Immature natural killer cell (primary cell): Measurements from ENCODE around the gene RTKN. TPM values are rescaled to one million over a fixed set of nuclear protein-coding genes. Genes with fewer than 3 reads are reported as not detected.
"Not testable (repeated sequence)": the region's sequence is repeated elsewhere in the genome, so short reads cannot be mapped to it uniquely, and the experiment has no call there.

Source experiments
- DNase-seq, 3 donors: peaks; one replicate each; pipeline ENCODE4 v3.0.0; 2022; ENCODE audit warnings: mixed read lengths in 1 of 3
- H3K27ac Mint-ChIP-seq, 6 donors: one replicate each; pipeline ENCODE4 v1.8.0; 2020; ENCODE audit warnings: mixed read lengths in 6 of 6, mild to moderate bottlenecking in 5 of 6, inconsistent platforms in 4 of 6, moderate library complexity in 3 of 6
- H3K27me3 Mint-ChIP-seq, 3 donors: one replicate each; pipeline ENCODE4 v1.8.0; 2020 to 2021; ENCODE audit warnings: low read depth in 3 of 3, mild to moderate bottlenecking in 3 of 3, mixed read lengths in 3 of 3, moderate library complexity in 3 of 3, inconsistent platforms in 1 of 3
- H3K36me3 Mint-ChIP-seq, 3 donors: one replicate each; pipeline ENCODE4 v1.8.0; 2020; ENCODE audit warnings: mixed read lengths in 3 of 3, inconsistent platforms in 2 of 3, mild to moderate bottlenecking in 2 of 3
- H3K4me1 Mint-ChIP-seq, 2 donors: one replicate each; pipeline ENCODE4 v1.8.0; 2020; ENCODE audit warnings: inconsistent platforms in 2 of 2, mild to moderate bottlenecking in 2 of 2, mixed read lengths in 2 of 2, moderate library complexity in 1 of 2
- H3K4me3 Mint-ChIP-seq, 5 donors: one replicate each; pipeline ENCODE4 v1.8.0; 2020; ENCODE audit warnings: mild to moderate bottlenecking in 5 of 5, mixed read lengths in 5 of 5, inconsistent platforms in 3 of 5, moderate library complexity in 3 of 5
- H3K9me3 Mint-ChIP-seq, 6 donors: one replicate each; pipeline ENCODE4 v1.8.0; 2020; ENCODE audit warnings: mild to moderate bottlenecking in 6 of 6, mixed read lengths in 6 of 6, inconsistent platforms in 4 of 6, moderate library complexity in 3 of 6
- polyA plus RNA-seq, 3 donors: library from polyadenylated mRNA; unstranded; fragments of 300-500 nt; fragmentation: Illumina TruSeq; gene quantifications; one replicate each; pipeline ENCODE4 v1.2.3, GENCODE V29; 2021

The RTKN gene
- polyA plus RNA-seq, 3 donors from 2014 or later: 5.8 to 10.8 (median 8.4) TPM

DNA sequence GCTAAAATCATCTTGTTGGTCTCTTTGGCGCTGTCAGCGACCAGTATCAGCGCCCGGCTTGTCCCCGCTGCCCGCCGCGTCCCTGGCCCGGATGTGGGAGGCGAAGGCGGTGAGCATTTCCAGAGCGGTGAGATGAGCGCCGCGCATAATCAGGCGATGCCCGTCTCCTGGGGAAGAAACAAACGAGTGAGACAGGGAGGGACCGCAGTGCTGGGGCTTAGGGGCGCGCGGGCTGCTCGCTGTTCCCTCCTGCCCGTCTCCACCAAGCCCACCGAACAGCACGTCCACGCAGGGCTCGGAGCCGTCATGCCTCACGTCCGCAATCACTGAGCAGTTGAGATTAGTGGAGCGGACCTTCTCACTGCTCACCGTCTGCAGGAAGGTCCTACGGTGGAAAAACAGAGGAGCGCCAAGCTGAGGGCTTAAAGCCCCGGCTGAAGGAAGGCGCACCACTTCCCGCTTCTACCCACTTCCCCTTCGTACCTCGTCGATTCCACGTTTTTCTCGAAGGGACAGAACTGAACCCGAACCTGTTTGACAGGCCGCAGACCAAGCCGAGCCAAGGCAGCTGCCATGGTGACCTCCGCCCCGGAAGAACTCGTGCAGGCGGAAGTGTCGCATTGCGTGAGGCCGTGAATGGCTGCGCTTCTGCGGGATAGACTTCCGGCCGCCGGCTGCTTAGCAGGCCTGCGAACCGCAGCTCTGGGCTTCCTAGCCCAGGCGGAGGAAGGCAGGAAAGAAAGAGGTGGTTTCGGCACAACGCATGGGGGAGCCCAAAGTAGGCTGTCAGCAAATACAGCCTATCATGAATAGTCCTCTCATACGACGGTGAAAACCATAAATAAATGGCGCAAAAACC is 30.6 kb upstream of the RTKN start, which contains the start of gene MRPL53:
Gene MRPL53 (minus strand): TSS at position 595 of the 859 bp plus-strand sequence. CDS start 20 bp downstream, at position 575.
- Mint-ChIP-seq H3K9me3 (no peaks in the 10 kb centered on the region), H3K4me1 (peaks cover 27 to 28% of the 10 kb centered on the region in 2 donors)

DNA sequence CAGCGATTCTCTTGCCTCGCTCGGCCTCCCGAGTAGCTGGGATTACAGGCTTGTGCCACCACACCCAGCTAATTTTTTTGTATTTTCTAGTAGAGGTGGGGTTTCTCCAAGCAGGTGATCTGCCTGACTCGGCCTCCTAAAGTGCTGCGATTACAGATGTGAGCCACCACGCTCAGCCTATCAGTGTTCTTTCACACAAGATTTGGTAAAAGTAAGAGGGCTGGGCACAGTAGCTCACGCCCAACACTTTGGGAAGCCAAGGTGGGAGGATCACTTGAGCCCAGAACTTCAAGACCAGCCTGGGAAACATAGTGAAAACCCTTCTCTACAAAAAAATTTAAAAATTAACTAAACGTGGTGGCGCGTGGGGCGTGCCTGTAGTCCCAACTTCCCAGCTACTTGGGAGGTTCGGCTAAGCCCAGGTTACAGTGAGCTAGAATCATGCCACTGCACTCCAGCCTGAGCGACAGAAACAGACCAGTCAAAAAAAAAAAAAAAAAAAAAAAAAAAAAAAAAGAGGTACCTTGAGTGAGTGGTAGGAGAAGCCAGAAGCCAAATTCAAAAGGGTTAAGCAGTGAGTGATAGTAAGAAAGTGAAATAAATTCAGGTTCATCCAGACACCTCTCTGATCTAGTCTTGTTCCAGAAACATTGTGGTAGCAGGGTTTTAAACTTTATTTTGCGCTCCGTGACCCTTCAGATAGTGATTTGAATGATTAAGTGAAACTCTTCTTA is 29.8 kb upstream of the RTKN start:
- Mint-ChIP-seq H3K4me1 (peaks cover 27 to 28% of the 10 kb centered on the region in 2 donors), H3K9me3 (no peaks in the 10 kb centered on the region), H3K36me3 (peaks cover 3 to 10% (median 8%) of the 10 kb centered on the region in 3 donors), H3K27ac (peak overlapping the region; percentile 94 to 100 (median 100)), H3K4me3 (peak overlapping the region; percentile 90 to 99 (median 97)), H3K27me3 (peaks cover 9 to 22% (median 17%) of the 10 kb centered on the region in 3 donors)
- no peak for DNase-seq

More for the DNA sequence above, 30.6 kb upstream of the RTKN start, which contains the start of gene MRPL53:
- Mint-ChIP-seq H3K4me3 (peak within 1 kb of the TSS; percentile 90 to 99 (median 97)), H3K27me3 (peaks cover 9 to 22% (median 17%) of the 10 kb centered on the region in 3 donors), H3K27ac (peak within 1 kb of the TSS; percentile 94 to 100 (median 100)), H3K36me3 (peaks cover 3 to 12% (median 8%) of the 10 kb centered on the region in 3 donors)
- DNase-seq: peak; percentile 94 to 96 (median 95)

DNA sequence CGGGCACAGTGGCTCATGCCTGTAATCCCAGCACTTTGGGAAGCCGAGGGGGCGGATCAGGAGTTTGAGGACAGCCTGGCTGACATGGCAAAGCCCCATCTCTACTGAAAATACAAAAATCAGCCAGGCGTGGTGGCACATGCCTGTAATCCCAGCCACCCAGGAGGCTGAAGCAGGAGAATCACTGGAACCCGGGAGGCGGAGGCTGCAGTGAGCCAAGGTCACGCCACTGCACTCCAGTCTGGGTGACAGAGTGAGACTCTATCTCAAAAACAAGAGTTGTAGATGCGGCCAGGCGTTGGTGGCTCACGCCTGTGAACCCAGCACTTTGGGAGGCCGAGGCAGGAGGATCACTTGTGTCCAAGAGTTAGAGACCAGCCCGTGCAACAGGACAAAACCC is 29.0 kb upstream of the RTKN start:
- Mint-ChIP-seq H3K4me1 (peaks cover 31 to 33% of the 10 kb centered on the region in 2 donors), H3K27ac (peak overlapping the region; percentile 26 to 91 (median 86)), H3K4me3 (peak overlapping the region; percentile 52 to 78 (median 63)), H3K27me3 (peaks cover 14 to 27% (median 22%) of the 10 kb centered on the region in 3 donors)
- not testable (repeated sequence) for H3K36me3 Mint-ChIP-seq, H3K9me3 Mint-ChIP-seq, DNase-seq

DNA sequence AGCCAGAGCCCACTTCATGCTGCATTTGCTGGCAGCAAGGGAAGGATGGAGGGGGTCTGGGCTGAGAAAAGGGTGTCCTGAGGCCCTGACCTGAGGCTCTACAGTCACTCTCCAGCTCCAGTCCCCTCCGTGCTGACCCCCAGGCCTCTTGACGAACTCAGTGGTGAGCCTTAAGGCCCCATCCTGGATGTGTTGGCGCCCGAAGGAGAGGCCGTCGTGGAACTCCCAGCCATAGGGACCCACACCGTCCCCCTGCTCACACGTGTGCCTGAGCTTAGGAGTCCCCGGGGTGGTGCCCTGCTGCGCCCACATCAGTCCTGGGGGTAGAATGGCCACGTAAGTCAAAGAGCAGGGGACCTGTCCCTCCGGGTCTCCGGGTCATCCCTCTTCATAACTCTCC is 22.7 kb upstream of the RTKN start:
- peak overlapping the region; percentile 74 to 98 (median 78) for H3K27ac Mint-ChIP-seq
- peaks cover 11 to 16% (median 13%) of the 10 kb centered on the region in 3 donors for H3K27me3 Mint-ChIP-seq
- no peak for DNase-seq
- H3K4me3 Mint-ChIP-seq: peak overlapping the region; percentile 87 to 98 (median 98)
- H3K36me3 Mint-ChIP-seq: no peaks in the 10 kb centered on the region
- no peaks in the 10 kb centered on the region for H3K9me3 Mint-ChIP-seq
- H3K4me1 Mint-ChIP-seq: peaks cover 34 to 35% of the 10 kb centered on the region in 2 donors

DNA sequence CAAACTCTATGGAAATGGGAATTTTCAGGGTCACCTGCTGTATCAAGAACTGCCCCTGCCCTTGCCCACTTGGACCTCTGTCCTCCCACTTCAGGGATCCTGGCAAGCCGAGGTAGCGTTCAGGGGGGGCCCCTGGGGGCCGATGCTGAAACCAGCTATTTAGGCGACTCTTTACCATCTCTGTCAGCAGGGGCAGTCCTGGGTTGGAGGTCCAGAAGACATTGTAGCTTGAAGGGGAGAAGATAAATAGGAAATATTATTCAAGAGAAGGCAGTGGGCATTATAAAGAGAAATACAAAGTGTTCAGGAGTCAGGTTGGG is 21.0 kb upstream of the RTKN start:
- H3K27me3 Mint-ChIP-seq: peaks cover 19 to 23% (median 20%) of the 10 kb centered on the region in 3 donors
- DNase-seq: no peak
- H3K27ac Mint-ChIP-seq: peak overlapping the region in 4 of 6 donors; percentile 44 to 54 (median 50)
- peaks cover 49 to 50% of the 10 kb centered on the region in 2 donors for H3K4me1 Mint-ChIP-seq
- no peaks in the 10 kb centered on the region for H3K36me3 Mint-ChIP-seq
- peak overlapping the region in 4 of 5 donors; percentile 16 to 98 (median 80) for H3K4me3 Mint-ChIP-seq
- no peaks in the 10 kb centered on the region for H3K9me3 Mint-ChIP-seq

DNA sequence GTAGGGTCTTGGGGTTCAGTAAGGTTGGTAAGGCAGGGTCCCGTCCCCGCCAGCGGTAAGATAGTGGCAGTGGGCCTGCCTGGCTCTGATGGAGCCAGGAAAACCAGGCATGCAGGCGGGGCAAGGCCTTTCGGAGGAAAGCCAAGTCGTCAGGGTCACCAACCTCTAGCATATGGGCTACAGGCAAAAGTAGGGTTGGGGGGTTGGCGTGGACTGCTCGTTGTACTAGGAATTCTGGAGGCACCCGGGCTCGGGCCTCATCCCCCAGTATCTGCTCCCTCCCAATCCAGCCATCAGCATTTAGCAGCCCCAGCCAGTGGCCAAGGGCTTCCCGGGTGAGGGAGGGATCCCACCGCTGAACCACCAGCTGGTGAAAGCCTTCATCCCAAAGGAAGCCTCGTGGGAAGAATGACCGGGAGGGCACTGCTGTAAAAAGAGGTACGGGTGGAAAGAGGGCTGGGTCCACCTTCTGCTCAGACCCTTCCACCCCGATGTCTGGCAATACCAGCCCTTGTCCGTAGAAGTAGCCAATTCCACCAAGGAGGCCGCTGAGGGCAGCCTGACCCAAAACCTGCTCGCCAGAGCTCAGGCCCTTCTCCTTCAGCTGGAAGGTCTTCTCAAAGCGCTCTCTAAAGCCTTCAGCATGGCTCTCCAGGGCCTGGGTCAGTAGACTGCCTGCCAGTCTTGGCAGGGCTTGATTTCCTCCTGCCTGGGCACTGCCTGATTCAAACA is 20.5 kb upstream of the RTKN start:
- peak overlapping the region in 1 of 6 donors; percentile 49 for H3K27ac Mint-ChIP-seq
- H3K4me3 Mint-ChIP-seq: peak overlapping the region in 1 of 5 donors; percentile 98
- peaks cover 52 to 54% of the 10 kb centered on the region in 2 donors for H3K4me1 Mint-ChIP-seq
- H3K9me3 Mint-ChIP-seq: no peaks in the 10 kb centered on the region
- peaks cover 23 to 27% (median 24%) of the 10 kb centered on the region in 3 donors for H3K27me3 Mint-ChIP-seq
- no peaks in the 10 kb centered on the region for H3K36me3 Mint-ChIP-seq
- no peak for DNase-seq

DNA sequence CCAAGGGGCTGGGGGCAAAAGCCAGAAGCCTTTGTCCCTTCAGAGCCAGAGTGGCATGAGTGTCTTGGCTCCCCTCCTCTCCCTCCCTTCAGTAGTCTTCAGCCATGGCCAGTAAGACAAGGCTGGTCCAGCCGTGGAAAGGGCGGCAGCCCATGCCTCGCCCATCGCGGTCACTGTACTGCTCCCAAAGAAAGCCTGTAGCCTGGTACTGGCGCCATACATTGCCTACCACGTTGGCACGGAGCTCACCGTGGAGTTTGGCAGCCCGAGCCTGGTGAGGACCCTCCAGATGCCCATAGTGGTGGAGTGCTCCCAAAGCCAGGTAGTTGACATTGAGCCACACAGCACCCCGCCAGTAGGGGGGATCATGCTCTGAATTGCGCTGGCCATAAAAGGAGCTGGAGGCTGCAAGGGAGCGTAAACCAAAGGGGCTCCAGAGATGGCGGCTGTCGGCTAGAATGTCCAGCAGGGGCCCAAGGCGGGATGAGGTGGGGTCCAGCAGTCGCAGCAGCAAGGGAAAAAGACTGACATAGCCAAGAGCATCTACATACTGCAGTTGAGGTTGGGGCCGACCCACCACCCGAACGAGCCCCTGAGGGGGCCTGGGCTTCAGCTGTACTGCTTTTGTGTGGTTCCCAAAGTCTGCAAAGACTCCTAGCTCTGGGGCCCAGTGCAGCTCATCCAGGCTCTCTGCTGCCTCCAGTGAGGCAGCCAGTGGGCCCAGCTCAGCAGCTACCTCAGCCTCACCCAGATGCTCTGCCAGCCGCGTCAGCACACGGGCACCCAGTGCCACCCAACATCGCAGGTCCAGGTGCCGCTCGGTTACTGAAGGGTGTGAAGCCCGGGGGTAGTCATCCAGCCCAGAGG is 19.7 kb upstream of the RTKN start:
- DNase-seq: no peak
- Mint-ChIP-seq H3K4me3 (peak overlapping the region in 1 of 5 donors; percentile 21), H3K4me1 (peaks cover 60 to 62% of the 10 kb centered on the region in 2 donors)

DNA sequence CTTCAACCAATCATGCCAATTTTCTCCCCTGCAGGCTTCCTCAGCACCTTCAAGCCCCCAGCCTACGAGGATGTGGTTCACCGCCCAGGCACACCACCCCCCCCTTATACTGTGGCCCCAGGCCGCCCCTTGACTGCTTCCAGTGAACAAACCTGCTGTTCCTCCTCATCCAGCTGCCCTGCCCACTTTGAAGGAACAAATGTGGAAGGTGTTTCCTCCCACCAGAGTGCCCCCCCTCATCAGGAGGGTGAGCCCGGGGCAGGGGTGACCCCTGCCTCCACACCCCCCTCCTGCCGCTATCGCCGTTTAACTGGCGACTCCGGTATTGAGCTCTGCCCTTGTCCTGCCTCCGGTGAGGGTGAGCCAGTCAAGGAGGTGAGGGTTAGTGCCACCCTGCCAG is 18.4 kb upstream of the RTKN start:
- H3K4me1 Mint-ChIP-seq: peaks cover 62 to 64% of the 10 kb centered on the region in 2 donors
- not testable (repeated sequence) for DNase-seq, H3K9me3 Mint-ChIP-seq, H3K36me3 Mint-ChIP-seq
- peaks cover 15 to 26% (median 20%) of the 10 kb centered on the region in 3 donors for H3K27me3 Mint-ChIP-seq
- peak overlapping the region; percentile 40 to 99 (median 94) for H3K4me3 Mint-ChIP-seq
- peak overlapping the region in 4 of 6 donors; percentile 39 to 68 (median 50) for H3K27ac Mint-ChIP-seq

More for the DNA sequence above, 19.7 kb upstream of the RTKN start:
- H3K9me3 Mint-ChIP-seq: no peaks in the 10 kb centered on the region
- peak overlapping the region in 2 of 6 donors; percentile 13 to 14 for H3K27ac Mint-ChIP-seq
- H3K36me3 Mint-ChIP-seq: no peaks in the 10 kb centered on the region
- H3K27me3 Mint-ChIP-seq: peaks cover 25 to 33% (median 27%) of the 10 kb centered on the region in 3 donors

DNA sequence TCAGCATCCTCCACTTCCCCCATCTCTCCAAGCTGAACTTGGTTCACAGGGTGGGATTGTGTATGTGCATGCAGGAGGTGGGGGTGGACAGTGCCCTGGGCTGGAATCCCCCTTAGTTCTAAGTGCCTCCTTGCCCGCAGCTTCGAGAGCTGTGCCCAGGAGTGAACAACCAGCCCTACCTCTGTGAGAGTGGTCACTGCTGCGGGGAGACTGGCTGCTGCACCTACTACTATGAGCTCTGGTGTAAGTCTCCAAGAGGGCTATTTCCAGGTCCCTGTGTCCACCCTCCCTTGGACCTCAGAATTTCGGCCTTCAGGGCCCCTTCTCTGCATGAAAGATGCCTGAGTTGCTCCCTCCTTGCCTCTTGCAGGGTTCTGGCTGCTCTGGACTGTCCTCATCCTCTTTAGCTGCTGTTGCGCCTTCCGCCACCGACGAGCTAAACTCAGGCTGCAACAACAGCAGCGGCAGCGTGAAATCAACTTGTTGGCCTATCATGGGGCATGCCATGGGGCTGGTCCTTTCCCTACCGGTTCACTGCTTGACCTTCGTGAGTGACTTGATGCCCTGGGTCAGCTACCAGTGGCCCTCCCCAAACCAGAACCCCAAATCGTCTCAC is 17.9 kb upstream of the RTKN start:
- Mint-ChIP-seq H3K4me3 (peak overlapping the region; percentile 89 to 99 (median 94)), H3K4me1 (peaks cover 66 to 69% of the 10 kb centered on the region in 2 donors), H3K27me3 (peaks cover 20 to 29% (median 23%) of the 10 kb centered on the region in 3 donors), H3K27ac (peak overlapping the region; percentile 87 to 100 (median 99))
- H3K36me3 Mint-ChIP-seq, DNase-seq, H3K9me3 Mint-ChIP-seq: not testable (repeated sequence)

DNA sequence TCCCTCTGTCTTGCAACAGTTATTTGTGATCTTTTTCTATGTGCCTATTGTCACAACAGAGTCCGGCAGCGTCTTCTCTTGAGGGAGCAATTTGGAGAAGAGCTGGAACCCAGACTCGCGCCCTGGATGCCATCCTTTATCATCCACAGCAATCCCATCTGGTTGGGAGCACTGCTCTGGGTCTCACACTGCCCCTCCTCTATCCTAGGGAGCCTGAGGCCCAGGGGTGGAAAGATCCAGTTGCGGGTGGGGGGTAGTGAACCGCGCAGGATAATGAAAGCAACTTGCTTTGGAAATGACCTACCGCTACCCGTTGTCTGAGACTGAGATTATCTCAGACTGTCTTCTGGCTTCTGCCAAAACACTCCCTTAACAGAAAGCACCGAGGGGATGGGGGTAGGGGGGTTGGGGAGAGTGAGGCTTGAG is 17.2 kb upstream of the RTKN start:
- Mint-ChIP-seq H3K4me3 (peak overlapping the region; percentile 89 to 99 (median 94)), H3K27me3 (peaks cover 21 to 34% (median 24%) of the 10 kb centered on the region in 3 donors), H3K4me1 (peaks cover 64 to 69% of the 10 kb centered on the region in 2 donors), H3K27ac (peak overlapping the region; percentile 87 to 100 (median 99)), H3K9me3 (peaks cover 0 to 2% (median 0%) of the 10 kb centered on the region in 6 donors), H3K36me3 (no peaks in the 10 kb centered on the region)
- DNase-seq: no peak

DNA sequence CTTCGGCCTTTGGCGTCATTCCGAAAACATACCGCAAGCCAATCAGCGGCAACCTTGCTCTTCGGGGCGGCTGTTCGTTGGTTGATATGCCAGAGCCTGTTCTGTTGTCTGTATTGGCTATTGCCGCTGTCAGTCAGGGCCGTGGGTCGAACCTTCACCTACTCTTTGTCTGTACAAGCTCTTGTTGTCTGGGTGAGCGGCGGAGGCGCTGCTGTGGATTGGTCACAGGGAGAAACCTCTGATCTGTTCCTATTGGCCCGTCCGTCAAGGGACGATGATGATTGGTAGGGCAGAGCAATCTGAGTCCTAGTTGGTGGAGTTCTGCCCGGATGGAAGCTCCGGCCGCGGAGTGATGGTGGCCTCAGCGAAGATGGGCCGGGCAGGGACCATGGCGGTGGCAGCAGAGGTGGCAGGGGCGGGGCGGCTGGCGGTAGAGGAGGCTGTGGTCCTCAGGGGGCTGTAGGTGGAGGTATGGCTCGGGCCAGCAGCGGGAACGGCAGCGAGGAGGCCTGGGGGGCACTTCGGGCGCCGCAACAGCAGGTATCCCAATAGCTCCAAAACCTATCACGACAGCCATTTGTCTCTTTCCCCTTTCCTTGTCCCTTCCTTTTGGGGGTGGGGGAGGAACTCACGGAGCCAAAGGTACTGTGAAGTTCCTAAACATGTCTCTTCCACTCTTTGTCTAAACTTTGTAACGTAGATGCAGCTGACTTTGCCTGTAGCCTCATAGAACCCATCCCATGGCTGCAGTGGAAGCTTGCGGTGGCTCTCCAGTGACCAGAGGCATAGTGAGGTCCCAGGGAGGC is 16.6 kb upstream of the RTKN start, which contains the start of gene WBP1:
Gene WBP1 (plus strand): TSS at position 307 of the 806 bp plus-strand sequence. CDS start 165 bp downstream, at position 472.
- Mint-ChIP-seq H3K4me1 (peaks cover 62 to 69% of the 10 kb centered on the region in 2 donors), H3K27ac (peak within 1 kb of the TSS; percentile 87 to 100 (median 99)), H3K9me3 (peaks cover 0 to 2% (median 0%) of the 10 kb centered on the region in 6 donors), H3K4me3 (peak within 1 kb of the TSS; percentile 89 to 99 (median 94)), H3K27me3 (peaks cover 21 to 33% (median 24%) of the 10 kb centered on the region in 3 donors), H3K36me3 (no peaks in the 10 kb centered on the region)
- peak; percentile 100 for DNase-seq
